Naive thymus-derived CD8-positive, alpha-beta T cell (primary cell): Measurements from ENCODE around the gene ABTB2. TPM values are rescaled to one million over a fixed set of nuclear protein-coding genes. Genes with fewer than 3 reads are reported as not detected.

ENCODE experiments used
- ATAC-seq, 2 donors: fragments of 150-1000 bp; cut with Tn5 transposase in 1 of 2; sonication (Bioruptor Pico), chemical (Tn5 transposase) in 1 of 2; 1 replicate in 1 of 2; 2 replicates in 1 of 2; pipeline ENCODE4 v1.10.0; 2021; ENCODE audit warnings: mild to moderate bottlenecking in 2 of 2, moderate library complexity in 2 of 2
- POLR2A ChIA-PET: fragments of 350-600 bp; sonication (Branson Sonifier 250); formaldehyde crosslinking; loops from one replicate; lab custom pipeline; 2021; ENCODE audit warnings: antibody characterized with exemption; lab: Charles Lee
- DNase-seq, 10 donors: peaks; one replicate each; pipeline versions ENCODE4 v3.0.0 to v3.0.0-alpha.2; 2020 to 2022
- H3K27ac Mint-ChIP-seq, 10 donors: one replicate each; pipeline ENCODE4 v1.8.0; 2020 to 2022; ENCODE audit warnings: mild to moderate bottlenecking in 10 of 10, mixed read lengths in 10 of 10, moderate library complexity in 4 of 10, inconsistent platforms in 1 of 10
- H3K27me3 Mint-ChIP-seq, 5 donors: one replicate each; pipeline ENCODE4 v1.8.0; 2021 to 2022; ENCODE audit warnings: mixed read lengths in 5 of 5
- H3K36me3 Mint-ChIP-seq, 3 donors: one replicate each; pipeline ENCODE4 v1.8.0; 2020 to 2022; ENCODE audit warnings: mixed read lengths in 3 of 3, mild to moderate bottlenecking in 2 of 3, inconsistent platforms in 1 of 3
- H3K4me1 Mint-ChIP-seq, 4 donors: one replicate each; pipeline ENCODE4 v1.8.0; 2021 to 2022; ENCODE audit warnings: mixed read lengths in 4 of 4
- H3K4me3 Mint-ChIP-seq, 10 donors: one replicate each; pipeline ENCODE4 v1.8.0; 2020 to 2022; ENCODE audit warnings: mild to moderate bottlenecking in 10 of 10, mixed read lengths in 10 of 10, moderate library complexity in 6 of 10, inconsistent platforms in 1 of 10
- H3K9me3 Mint-ChIP-seq, 9 donors: one replicate each; pipeline ENCODE4 v1.8.0; 2020 to 2022; ENCODE audit warnings: mixed read lengths in 9 of 9, mild to moderate bottlenecking in 3 of 9, inconsistent platforms in 1 of 9, moderate library complexity in 1 of 9
- polyA plus RNA-seq, 3 donors: library from polyadenylated mRNA; unstranded; fragments of 300-500 nt; fragmentation: Illumina TruSeq; gene quantifications; one replicate each; pipeline ENCODE4 v1.2.3, GENCODE V29; 2021
- total RNA-seq, 8 experiments: library from RNA in 2 of 8; stranded (reverse) in 2 of 8; gene quantifications; one replicate each; pipeline ENCODE4 v1.2.3 and lab custom pipeline; 2021 to 2026

ABTB2 gene
- total and polyA plus RNA-seq, 5 experiments from 2014 or later = 0.05 to 0.81 (median 0.69) TPM; not detected in 2

DNA sequence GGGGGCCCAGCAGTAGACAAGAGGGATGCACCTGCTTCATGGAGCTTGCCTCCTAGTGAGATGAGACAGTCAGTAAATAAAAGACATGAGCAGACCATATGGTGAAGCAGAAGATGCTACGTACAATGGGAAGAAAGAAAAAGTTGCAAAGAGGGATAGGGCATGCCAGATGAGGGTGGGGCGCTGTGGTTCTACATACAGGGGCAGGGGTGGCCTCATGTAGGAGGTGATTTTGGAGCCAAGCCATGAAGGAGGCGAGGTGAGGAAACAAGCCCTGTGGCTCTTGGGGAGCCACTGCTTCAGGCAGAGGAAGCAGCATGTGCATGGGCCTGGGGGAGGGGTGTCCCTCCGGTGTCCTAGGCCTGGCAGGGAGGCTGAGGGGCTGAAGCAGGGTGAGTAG is 237.2 kb downstream of the ABTB2 start:
- Mint-ChIP-seq H3K27me3 (no peaks in the 10 kb centered on the region), H3K36me3 (peaks cover 5 to 95% (median 36%) of the 10 kb centered on the region in 3 donors), H3K4me1 (peaks cover 0 to 11% (median 5%) of the 10 kb centered on the region in 4 donors), H3K4me3 (no peak overlapping the region), H3K9me3 (no peaks in the 10 kb centered on the region), H3K27ac (peak overlapping the region in 1 of 10 donors; percentile 67)
- ATAC-seq (no peak), DNase-seq (no peak)
- POLR2A ChIA-PET = no interaction called here

DNA sequence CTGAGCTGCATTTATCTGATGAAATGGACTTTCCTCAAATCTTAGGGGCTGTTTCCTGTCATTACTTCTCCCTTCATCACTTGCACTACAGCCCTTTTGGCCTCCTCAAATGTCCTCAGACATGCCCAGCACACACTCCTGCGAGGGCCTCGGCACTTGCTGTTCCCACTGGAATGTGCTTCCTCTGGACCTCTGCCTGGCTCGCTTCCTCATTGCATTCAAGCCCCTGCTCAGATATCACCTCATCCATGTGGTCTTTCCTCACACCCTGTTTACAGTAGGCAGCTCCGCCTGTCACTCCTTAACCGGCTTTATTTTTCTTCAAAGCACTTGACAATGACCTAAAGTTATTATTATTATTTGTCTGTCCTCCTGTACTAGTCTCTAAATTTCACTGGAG is 243.3 kb downstream of the ABTB2 start:
- POLR2A ChIA-PET = no interaction called here

DNA sequence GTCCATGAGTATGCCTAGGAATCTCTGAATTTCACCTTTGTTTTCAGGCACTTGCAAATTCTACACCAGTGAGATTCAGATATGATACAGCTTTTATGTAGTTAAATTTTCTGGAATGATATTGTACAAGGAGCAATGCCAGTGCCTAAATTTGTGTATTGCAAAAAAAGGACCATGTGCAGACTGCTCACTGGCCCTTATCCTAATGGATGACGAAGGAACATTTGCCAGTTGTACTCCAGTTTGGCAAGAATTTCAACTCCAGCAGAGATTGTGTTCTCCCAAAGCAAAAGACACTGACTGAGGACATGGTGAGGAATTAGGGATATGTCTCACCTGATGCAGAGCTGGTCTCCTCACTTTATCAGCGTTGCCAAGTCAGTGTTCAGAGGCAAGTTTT is 243.8 kb downstream of the ABTB2 start:
- peaks cover 4 to 22% (median 16%) of the 10 kb centered on the region in 4 donors for H3K4me1 Mint-ChIP-seq
- H3K9me3 Mint-ChIP-seq = no peaks in the 10 kb centered on the region
- H3K4me3 Mint-ChIP-seq = no peak overlapping the region
- no peak for DNase-seq
- no peak for ATAC-seq
- H3K27me3 Mint-ChIP-seq = no peaks in the 10 kb centered on the region
- H3K27ac Mint-ChIP-seq = peak overlapping the region in 1 of 10 donors; percentile 82
- H3K36me3 Mint-ChIP-seq = peaks cover 15 to 98% (median 53%) of the 10 kb centered on the region in 3 donors
- POLR2A ChIA-PET = no interaction called here

More for the DNA sequence above, 243.3 kb downstream of the ABTB2 start:
- ATAC-seq = no peak
- Mint-ChIP-seq H3K4me1 (peaks cover under 1 to 18% (median 12%) of the 10 kb centered on the region in 4 donors), H3K36me3 (peaks cover 10 to 98% (median 50%) of the 10 kb centered on the region in 3 donors), H3K27ac (peak overlapping the region in 2 of 10 donors; percentile 78 to 82), H3K4me3 (no peak overlapping the region), H3K9me3 (no peaks in the 10 kb centered on the region), H3K27me3 (no peaks in the 10 kb centered on the region)
- DNase-seq = no peak

DNA sequence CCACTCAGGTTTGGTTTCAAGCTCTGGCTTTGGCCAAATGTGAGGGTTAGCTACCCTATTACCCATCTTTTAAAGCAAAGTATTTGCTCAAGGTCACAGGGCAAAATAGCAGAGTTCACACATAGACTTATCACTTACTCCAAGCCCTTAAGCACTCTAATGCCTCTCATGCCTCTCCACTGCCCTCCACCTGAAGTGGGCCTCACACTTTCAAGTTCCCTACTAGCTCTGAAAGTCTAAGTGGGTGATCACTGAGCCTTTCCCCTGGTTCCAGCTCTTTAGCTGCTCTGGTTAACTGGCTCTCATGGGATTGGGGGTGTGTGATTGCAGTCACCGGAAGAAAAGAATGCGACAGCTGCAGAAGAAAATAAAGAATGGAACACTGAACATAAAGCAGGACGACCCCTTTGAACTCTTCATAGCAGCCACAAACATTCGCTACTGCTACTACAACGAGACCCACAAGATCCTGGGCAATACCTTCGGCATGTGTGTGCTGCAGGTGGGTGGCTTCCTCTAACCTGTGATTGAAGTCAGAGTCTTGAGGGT is 246.0 kb downstream of the ABTB2 start:
- DNase-seq (no peak), ATAC-seq (no peak)
- no peak overlapping the region for H3K4me3 Mint-ChIP-seq
- H3K4me1 Mint-ChIP-seq = peaks cover 16 to 40% (median 28%) of the 10 kb centered on the region in 4 donors
- no peaks in the 10 kb centered on the region for H3K27me3 Mint-ChIP-seq
- peaks cover 15 to 94% (median 47%) of the 10 kb centered on the region in 3 donors for H3K36me3 Mint-ChIP-seq
- POLR2A ChIA-PET = no interaction called here
- no peaks in the 10 kb centered on the region for H3K9me3 Mint-ChIP-seq
- H3K27ac Mint-ChIP-seq = no peak overlapping the region

DNA sequence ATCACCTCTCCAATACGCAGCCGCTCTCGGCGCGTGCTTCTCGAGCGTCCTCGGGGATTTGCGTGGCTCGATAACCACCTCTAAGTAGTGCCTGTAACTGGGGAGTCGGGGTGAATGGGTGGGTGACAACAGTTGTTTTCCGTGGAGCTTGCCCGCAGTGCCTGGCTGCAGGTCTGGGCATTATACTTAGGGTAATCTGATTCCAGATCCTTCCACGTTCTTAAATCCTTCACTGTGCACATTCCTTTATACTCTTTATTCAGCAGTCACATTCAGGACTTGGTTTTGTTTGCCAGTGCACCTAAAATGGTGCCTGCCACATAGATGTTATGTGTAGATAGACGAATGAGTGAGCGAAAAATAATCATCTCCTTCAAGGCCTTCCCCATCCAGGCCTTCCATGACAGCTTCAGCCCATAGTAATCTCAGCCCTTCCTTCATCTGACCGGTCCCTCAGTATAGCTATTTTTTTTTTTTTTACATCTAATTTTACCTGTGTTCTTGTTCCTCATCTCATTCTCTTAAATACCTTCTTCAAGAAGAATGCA is 251.8 kb downstream of the ABTB2 start:
- Mint-ChIP-seq H3K4me3 (peak overlapping the region; percentile 93 to 98 (median 96)), H3K27me3 (peaks cover 0 to 6% (median 0%) of the 10 kb centered on the region in 5 donors), H3K36me3 (peaks cover 5 to 45% (median 11%) of the 10 kb centered on the region in 3 donors), H3K27ac (peak overlapping the region; percentile 98 to 99 (median 99)), H3K4me1 (peaks cover 38 to 65% (median 56%) of the 10 kb centered on the region in 4 donors), H3K9me3 (peaks cover 0 to 2% (median 0%) of the 10 kb centered on the region in 9 donors)
- POLR2A ChIA-PET = interaction anchor here (0.6 to 4.7 kb wide), 11 partner anchors 21 to 1160 kb away, joined by 4 to 102 read pairs (median 6); partner anchors contain the start of genes ABTB2, APIP, CAPRIN1 and CD59
- ATAC-seq (no peak), DNase-seq (no peak)

DNA sequence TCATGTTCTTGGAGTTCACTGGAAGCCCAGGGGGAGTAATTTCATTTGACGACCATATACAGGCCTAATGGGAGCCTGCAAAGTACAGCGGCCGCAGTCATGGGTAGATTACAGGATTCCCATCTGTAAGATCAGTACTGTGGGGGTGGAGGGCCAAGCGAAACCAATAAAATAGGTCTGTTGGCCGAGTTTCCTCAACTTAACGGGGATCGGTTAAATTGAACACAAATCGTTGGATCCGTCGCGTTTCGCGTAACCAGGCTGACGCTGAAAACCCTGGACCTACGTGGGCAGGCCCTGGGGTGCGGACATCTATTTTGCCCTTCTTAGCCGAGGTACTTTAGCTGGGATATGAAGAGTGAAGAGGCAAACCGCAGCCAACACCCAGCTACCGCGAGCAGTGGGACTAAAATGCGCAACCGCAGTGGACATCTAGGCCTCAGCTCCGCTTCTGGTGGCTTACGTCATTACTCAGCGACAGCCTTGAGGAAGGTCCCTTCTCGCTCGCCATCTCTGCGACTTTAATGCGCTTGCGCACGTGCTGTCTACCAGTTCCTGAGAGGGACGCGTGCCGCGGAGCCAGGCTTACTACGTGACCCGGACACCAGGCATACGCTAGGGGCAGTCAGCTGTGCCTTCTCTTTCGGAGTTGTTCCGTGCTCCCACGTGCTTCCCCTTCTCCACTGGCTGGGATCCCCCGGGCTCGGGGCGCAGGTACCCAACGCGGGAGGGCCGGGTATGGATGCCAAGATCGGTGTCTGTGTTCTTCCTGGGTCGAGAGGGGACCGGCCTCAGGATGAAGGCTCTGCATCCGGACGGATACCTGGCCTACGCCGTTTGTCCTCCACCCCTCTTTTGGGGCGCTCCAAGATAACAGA is 252.5 kb downstream of the ABTB2 start, which contains the start of gene NAT10:
TSS of gene NAT10 (plus strand) at position 551 of the 878 bp plus-strand sequence. CDS start 2,597 bp downstream, outside the sequence.
- DNase-seq = peak; percentile 82 to 99 (median 97)
- H3K27ac Mint-ChIP-seq = peak within 1 kb of the TSS; percentile 98 to 99 (median 99)
- H3K9me3 Mint-ChIP-seq = peaks cover 0 to 2% (median 0%) of the 10 kb centered on the region in 9 donors
- POLR2A ChIA-PET = interaction anchor here (0.9 to 4.7 kb wide), 8 partner anchors 12 to 811 kb away, joined by 3 to 102 read pairs (median 6); partner anchors contain the start of genes ABTB2, APIP, CAPRIN1 and PDHX
- peaks cover 37 to 65% (median 56%) of the 10 kb centered on the region in 4 donors for H3K4me1 Mint-ChIP-seq
- H3K27me3 Mint-ChIP-seq = peaks cover 0 to 6% (median 0%) of the 10 kb centered on the region in 5 donors
- ATAC-seq = peak; percentile 92 to 93
- peak within 1 kb of the TSS; percentile 93 to 98 (median 96) for H3K4me3 Mint-ChIP-seq
- H3K36me3 Mint-ChIP-seq = peaks cover 5 to 41% (median 11%) of the 10 kb centered on the region in 3 donors

DNA sequence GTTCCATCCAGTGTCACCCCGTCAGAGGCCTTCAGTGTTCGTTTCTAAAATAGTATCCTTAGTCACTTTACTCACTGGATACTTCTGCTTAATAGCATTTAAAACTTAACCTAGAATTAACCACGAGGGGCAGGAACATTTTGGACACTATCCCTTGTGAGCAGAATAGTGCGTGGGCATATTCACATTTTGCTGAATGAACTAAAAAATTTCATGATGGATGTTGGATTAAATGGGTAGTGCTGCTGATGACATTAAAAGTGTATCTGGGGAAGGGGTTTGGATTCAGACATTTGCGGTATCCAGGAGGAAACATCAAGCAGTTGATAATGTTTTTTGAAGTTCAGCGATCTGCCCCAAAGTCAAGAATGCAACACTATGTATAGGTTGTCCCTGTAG is 253.1 kb downstream of the ABTB2 start:
- peak overlapping the region; percentile 98 to 99 (median 99) for H3K27ac Mint-ChIP-seq
- no peak for ATAC-seq
- H3K4me1 Mint-ChIP-seq = peaks cover 34 to 61% (median 56%) of the 10 kb centered on the region in 4 donors
- H3K27me3 Mint-ChIP-seq = peaks cover 0 to 6% (median 0%) of the 10 kb centered on the region in 5 donors
- peaks cover 0 to 2% (median 0%) of the 10 kb centered on the region in 9 donors for H3K9me3 Mint-ChIP-seq
- DNase-seq = no peak
- peaks cover 5 to 41% (median 9%) of the 10 kb centered on the region in 3 donors for H3K36me3 Mint-ChIP-seq
- POLR2A ChIA-PET = interaction anchor here (0.9 to 4.7 kb wide), 6 partner anchors 12 to 812 kb away, joined by 3 to 102 read pairs (median 8); partner anchors contain the start of genes ABTB2, APIP, CAPRIN1 and PDHX
- peak overlapping the region; percentile 93 to 98 (median 96) for H3K4me3 Mint-ChIP-seq

Other genes with a start within 250 kb of the ABTB2 start
- 10 to 100 TPM; 37.5 to 38.0 TPM for gene CAT, start 80.9 kb upstream of the ABTB2 start, total RNA-seq
- 100 to 1,000 TPM in 2 of 3 donors, 10 to 100 TPM in 1; 96.3 to 139 (median 115) TPM for gene CAT, start 80.9 kb upstream of the ABTB2 start, polyA plus RNA-seq
- gene ELF5, start 155.8 kb upstream of the ABTB2 start, total RNA-seq = not detected
- not detected for gene ELF5, start 155.8 kb upstream of the ABTB2 start, polyA plus RNA-seq